ENCODE data around the gene SBK1. TPM values are rescaled to one million over a fixed set of nuclear protein-coding genes. Genes with fewer than 3 reads are reported as not detected.

SBK1 gene
- total RNA-seq, 4 donors from 2014 or later: 0.09 to 0.38 (median 0.12) TPM; not detected in 1

DNA sequence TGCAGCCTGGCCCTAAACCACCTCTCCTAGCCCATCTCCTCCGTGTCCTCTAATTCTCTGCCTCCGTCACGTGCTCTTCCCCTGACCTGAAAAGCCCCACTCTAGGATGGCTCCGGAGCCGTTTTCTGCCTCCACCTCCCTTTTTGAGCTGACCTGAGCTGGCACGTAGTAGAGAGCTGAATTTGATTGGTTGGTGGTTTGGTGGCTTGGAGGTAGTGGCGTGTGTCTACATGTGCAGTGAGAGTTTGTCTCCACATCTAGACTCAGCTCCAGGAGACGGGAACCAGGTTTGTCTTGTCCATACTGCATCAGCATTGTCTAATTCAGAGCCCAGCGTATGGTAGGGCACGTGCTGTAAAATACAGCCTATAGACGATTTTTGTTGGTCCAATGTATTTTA lies 3.0 kb downstream of the SBK1 start:
- no peak for DNase-seq (ENCODE audit: low spot score)
- no peak for ATAC-seq (ENCODE audit: low FRiP score)
- TF ChIP-seq, protein P1, sequence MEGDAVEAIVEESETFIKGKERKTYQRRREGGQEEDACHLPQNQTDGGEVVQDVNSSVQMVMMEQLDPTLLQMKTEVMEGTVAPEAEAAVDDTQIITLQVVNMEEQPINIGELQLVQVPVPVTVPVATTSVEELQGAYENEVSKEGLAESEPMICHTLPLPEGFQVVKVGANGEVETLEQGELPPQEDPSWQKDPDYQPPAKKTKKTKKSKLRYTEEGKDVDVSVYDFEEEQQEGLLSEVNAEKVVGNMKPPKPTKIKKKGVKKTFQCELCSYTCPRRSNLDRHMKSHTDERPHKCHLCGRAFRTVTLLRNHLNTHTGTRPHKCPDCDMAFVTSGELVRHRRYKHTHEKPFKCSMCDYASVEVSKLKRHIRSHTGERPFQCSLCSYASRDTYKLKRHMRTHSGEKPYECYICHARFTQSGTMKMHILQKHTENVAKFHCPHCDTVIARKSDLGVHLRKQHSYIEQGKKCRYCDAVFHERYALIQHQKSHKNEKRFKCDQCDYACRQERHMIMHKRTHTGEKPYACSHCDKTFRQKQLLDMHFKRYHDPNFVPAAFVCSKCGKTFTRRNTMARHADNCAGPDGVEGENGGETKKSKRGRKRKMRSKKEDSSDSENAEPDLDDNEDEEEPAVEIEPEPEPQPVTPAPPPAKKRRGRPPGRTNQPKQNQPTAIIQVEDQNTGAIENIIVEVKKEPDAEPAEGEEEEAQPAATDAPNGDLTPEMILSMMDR (IDR thresholded peaks at IDR 0.05): no peak

DNA sequence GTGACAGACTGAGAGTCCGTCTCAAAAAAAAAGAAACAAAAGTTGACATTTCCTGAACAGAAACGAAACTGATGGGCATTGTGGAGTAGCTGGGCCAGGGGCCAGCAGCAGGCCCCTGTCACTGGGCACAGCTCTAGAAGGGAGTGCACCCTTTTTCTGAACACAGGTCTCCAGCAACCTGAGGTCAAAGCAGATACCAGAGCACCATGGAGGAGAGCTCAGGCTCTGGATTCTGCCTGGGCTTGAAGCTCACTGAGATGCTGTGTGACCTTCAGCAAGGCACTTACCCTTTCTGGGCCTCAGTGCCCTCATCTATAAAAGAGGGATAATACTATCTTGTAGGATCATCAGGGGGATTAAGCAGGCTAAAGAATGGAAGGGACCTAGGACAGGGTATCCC lies 5.0 kb downstream of the SBK1 start:
- DNase-seq (ENCODE audit: low spot score) (no peak), ATAC-seq (ENCODE audit: low FRiP score) (no peak)
- TF ChIP-seq, protein P1 (IDR thresholded peaks at IDR 0.05): no peak

DNA sequence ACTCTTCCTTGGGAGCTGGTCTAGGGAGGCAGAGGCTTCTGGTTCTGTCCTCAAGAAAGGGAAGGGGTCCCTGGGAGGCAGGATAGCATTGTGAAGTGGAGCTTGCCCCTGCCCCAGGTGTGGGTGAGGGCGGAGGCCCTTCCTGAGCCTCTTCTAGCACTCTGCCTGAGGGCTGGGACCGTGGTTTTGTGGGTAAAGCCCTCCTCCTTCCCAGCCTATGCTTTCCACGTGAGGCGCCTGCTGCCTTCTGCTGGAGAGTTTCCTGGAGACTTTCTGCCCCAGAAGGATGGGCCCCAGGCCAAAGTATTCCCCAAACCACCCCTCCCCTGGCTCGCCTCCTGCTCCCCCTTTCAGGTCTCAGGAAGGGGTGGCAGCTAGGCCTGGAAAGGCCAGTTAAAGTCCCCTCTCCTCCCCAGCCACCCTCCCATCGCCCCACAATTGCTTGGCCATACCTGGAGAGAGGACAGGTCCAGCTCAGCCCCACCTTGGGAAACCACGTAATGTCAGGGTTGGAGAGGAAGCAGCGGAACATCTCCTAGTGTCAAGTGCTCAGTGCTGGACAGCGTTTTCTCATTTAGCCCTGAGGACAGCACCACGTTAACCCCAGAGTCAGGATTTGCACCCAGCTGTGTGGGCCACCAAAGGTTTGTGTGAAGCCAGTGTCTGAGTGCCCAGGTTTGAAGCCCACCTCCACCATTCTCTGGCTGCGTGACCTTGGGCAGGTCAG lies 5.6 kb downstream of the SBK1 start:
- TF ChIP-seq, protein P1 (IDR thresholded peaks at IDR 0.05): no peak
- DNase-seq (ENCODE audit: low spot score) (no peak), ATAC-seq (ENCODE audit: low FRiP score) (no peak)

DNA sequence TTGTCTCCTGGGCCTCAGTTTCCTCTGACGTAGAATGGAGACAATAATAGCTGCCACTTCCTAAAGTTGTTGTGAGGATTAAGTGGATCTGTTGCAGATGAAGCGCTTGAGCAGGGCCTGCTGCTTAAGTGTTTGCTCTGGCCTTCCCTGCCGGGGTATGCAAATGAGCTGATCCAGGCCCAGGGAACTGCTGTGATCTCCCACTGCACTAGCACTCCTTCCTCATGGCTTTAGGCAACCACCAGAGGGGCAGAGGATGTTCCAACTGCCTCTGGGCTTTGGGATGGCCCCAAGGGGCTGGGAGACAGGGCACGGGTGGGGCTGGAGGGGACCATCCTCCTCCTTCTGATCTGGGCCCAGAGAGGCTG lies 6.2 kb downstream of the SBK1 start:
- ATAC-seq (ENCODE audit: low FRiP score) (no peak), DNase-seq (ENCODE audit: low spot score) (no peak)
- TF ChIP-seq, protein P1 (IDR thresholded peaks at IDR 0.05): no peak

DNA sequence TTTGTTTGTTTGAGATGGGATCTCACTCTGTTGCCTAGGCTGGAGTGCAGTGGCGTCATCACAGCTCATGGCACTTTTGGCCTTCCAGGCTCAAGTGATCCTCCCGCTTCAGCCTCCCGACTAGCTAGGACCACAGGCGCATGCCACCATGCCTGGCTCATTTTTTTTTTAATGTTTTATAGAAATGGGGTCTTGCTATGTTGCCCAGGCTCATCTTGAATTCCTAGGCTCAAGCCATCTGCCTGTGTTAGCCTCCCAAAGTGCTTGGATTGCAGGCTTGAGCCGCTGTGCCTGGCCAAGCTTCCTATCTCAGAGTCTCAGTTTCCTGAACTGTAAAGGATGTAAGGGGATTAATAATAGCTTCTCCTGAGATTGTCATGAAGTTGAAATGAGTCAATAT lies 8.0 kb downstream of the SBK1 start:
- ATAC-seq (ENCODE audit: low FRiP score) (no peak), DNase-seq (ENCODE audit: low spot score) (no peak)
- TF ChIP-seq, protein P1 (IDR thresholded peaks at IDR 0.05): no peak

DNA sequence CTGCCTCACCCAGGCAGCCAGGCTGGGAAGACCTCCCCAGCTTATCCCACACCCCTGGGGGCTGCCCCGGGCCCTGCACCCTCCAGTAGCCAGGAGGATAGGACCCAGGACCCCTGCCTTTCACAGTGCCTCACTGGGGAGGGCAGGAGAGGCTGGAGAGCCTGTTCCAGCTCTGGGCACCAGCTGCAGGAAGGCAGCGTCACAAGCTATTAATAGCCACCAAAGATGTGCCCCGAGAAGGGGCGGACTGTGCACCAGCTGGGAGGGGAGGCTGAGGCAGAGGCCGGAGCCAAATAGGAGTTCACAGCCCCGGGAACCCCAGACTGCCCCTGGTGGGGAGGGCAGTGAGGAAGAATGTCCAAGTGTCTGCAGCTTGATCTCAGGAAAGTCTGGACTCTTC lies 8.8 kb downstream of the SBK1 start:
- ATAC-seq (ENCODE audit: low FRiP score): no peak
- TF ChIP-seq, protein P1 (IDR thresholded peaks at IDR 0.05): no peak
- DNase-seq (ENCODE audit: low spot score): no peak

DNA sequence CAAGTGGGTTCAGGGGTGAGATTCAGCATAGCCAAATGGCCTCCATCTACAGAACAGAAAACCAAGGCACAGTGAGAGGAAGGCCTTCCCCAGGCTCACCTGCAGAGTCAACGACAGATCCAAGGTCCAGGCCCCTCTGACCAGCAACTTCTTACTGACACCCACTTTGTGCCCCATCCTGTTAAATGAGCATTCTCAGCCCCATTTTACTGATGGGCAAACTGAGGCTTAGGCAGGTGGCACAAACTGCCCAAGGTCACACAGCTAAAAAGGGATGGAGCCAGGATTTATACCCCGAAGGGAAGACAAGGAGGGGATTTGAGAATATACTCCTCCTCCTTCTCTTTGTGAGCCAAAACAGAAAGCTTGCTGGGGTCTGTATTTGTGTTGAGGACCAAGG lies 9.3 kb downstream of the SBK1 start:
- TF ChIP-seq, protein P1 (IDR thresholded peaks at IDR 0.05): no peak
- ATAC-seq (ENCODE audit: low FRiP score) (no peak), DNase-seq (ENCODE audit: low spot score) (no peak)
